HG03565 (cell line): ENCODE data around the gene CDH22.

Source experiments
- ATAC-seq: cut with Tn5 transposase; IDR thresholded peaks from one replicate; pipeline ENCODE4 v1.9.1; 2021; ENCODE audit warnings: mild to moderate bottlenecking, moderate library complexity; ENCODE audit not compliant: unreplicated experiment

The CDH22 gene

GRCh38 chr20:46324379-46324778, 16.1 kb upstream of the CDH22 start:
- ATAC-seq = no peak

- no peak for ATAC-seq
Measured at GRCh38 chr20:46323557-46323956, 15.3 kb upstream of the CDH22 start.

GRCh38 chr20:46322641-46323040, 14.3 kb upstream of the CDH22 start:
- no peak for ATAC-seq

GRCh38 chr20:46317685-46318177, 9.4 kb upstream of the CDH22 start:
- ATAC-seq = no peak

GRCh38 chr20:46316984-46317684, 8.8 kb upstream of the CDH22 start:
- ATAC-seq = no peak

- no peak for ATAC-seq
Measured at GRCh38 chr20:46315311-46315710, 7.0 kb upstream of the CDH22 start.

GRCh38 chr20:46312945-46313861, 4.9 kb upstream of the CDH22 start:
- no peak for ATAC-seq

- no peak for ATAC-seq
Measured at GRCh38 chr20:46312075-46312944, 4.0 kb upstream of the CDH22 start.

- no peak for ATAC-seq
Measured at GRCh38 chr20:46311719-46312074, 3.4 kb upstream of the CDH22 start.

GRCh38 chr20:46311039-46311650, 2.8 kb upstream of the CDH22 start:
- ATAC-seq = no peak

GRCh38 chr20:46309945-46310344, 1.6 kb upstream of the CDH22 start:
- no peak for ATAC-seq

- ATAC-seq = no peak
Measured at GRCh38 chr20:46307999-46308257, 370 bp downstream of the CDH22 start.

GRCh38 chr20:46307139-46307998, 929 bp downstream of the CDH22 start:
- ATAC-seq = no peak

GRCh38 chr20:46306743-46307138, 1.6 kb downstream of the CDH22 start:
- ATAC-seq = no peak

GRCh38 chr20:46305973-46306360, 2.3 kb downstream of the CDH22 start:
- ATAC-seq = no peak

GRCh38 chr20:46305331-46305972, 2.8 kb downstream of the CDH22 start:
- ATAC-seq = no peak

- ATAC-seq = no peak
Measured at GRCh38 chr20:46304852-46305251, 3.4 kb downstream of the CDH22 start.

- no peak for ATAC-seq
Measured at GRCh38 chr20:46304361-46304760, 3.9 kb downstream of the CDH22 start.

GRCh38 chr20:46303176-46303956, 4.9 kb downstream of the CDH22 start:
- ATAC-seq = no peak
